Measurements from ENCODE around the gene PSMD14. TPM values are rescaled to one million over a fixed set of nuclear protein-coding genes. Genes with fewer than 3 reads are reported as not detected.

Gene PSMD14
- total and polyA plus RNA-seq, 8 donors: 36.7 to 64.3 (median 40.9) TPM

GRCh38 chr2:161343235-161343634 is 35.0 kb downstream of the PSMD14 start:
- Histone ChIP-seq H3K36me3 (peaks cover 0 to 14% of the 10 kb centered on the region in 2 donors), H3K4me1 (no peaks in the 10 kb centered on the region), H3K27me3 (no peaks in the 10 kb centered on the region), H3K27ac (no peak overlapping the region), H3K4me3 (no peak overlapping the region), H3K9me3 (peaks cover 0 to 4% of the 10 kb centered on the region in 2 donors)
- ATAC-seq (no peak), DNase-seq (no peak)
- TF ChIP-seq, protein P1, sequence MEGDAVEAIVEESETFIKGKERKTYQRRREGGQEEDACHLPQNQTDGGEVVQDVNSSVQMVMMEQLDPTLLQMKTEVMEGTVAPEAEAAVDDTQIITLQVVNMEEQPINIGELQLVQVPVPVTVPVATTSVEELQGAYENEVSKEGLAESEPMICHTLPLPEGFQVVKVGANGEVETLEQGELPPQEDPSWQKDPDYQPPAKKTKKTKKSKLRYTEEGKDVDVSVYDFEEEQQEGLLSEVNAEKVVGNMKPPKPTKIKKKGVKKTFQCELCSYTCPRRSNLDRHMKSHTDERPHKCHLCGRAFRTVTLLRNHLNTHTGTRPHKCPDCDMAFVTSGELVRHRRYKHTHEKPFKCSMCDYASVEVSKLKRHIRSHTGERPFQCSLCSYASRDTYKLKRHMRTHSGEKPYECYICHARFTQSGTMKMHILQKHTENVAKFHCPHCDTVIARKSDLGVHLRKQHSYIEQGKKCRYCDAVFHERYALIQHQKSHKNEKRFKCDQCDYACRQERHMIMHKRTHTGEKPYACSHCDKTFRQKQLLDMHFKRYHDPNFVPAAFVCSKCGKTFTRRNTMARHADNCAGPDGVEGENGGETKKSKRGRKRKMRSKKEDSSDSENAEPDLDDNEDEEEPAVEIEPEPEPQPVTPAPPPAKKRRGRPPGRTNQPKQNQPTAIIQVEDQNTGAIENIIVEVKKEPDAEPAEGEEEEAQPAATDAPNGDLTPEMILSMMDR (IDR thresholded peaks at IDR 0.05): no peak
- intact Hi-C loops (cut with DNase I): no loop called here

DNA sequence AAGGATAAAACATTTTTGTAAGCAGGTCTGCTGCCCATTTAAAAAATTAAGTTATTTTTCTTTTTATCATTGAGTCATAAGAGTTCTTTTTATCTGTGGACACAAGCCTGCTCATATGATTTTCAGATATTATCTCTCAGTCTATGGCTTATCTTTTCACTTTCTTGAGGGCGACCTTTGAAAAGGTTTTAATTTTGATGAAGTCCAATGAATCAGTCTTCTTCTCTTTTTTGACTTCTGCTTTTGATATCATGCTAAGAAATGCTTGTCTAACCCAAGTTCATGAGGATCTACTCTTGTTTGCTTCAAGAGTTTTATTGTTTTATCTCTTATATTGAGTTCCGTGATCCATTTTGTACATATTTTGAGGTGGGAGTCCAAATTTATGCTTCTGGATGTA is 36.5 kb downstream of the PSMD14 start:
- H3K4me3 ChIP-seq: no peak overlapping the region
- H3K36me3 ChIP-seq: peaks cover 0 to 14% of the 10 kb centered on the region in 2 donors
- TF ChIP-seq, protein P1 (IDR thresholded peaks at IDR 0.05): no peak
- H3K9me3 ChIP-seq: peaks cover 0 to 4% of the 10 kb centered on the region in 2 donors
- H3K27me3 ChIP-seq: no peaks in the 10 kb centered on the region
- H3K27ac ChIP-seq: no peak overlapping the region
- intact Hi-C loops (cut with DNase I): no loop called here
- ATAC-seq (no peak), DNase-seq (no peak)
- no peaks in the 10 kb centered on the region for H3K4me1 ChIP-seq

GRCh38 chr2:161351678-161352077 is 43.5 kb downstream of the PSMD14 start:
- H3K27ac ChIP-seq: no peak overlapping the region
- ATAC-seq (no peak), DNase-seq (no peak)
- H3K4me1 ChIP-seq: no peaks in the 10 kb centered on the region
- no peak overlapping the region for H3K4me3 ChIP-seq
- intact Hi-C loops (cut with DNase I): no loop called here
- no peaks in the 10 kb centered on the region for H3K27me3 ChIP-seq
- TF ChIP-seq, protein P1 (IDR thresholded peaks at IDR 0.05): no peak
- no peaks in the 10 kb centered on the region for H3K9me3 ChIP-seq
- no peaks in the 10 kb centered on the region for H3K36me3 ChIP-seq

GRCh38 chr2:161352719-161353118 is 44.5 kb downstream of the PSMD14 start:
- Histone ChIP-seq H3K4me1 (no peaks in the 10 kb centered on the region), H3K9me3 (no peaks in the 10 kb centered on the region), H3K27ac (no peak overlapping the region), H3K36me3 (no peaks in the 10 kb centered on the region), H3K27me3 (no peaks in the 10 kb centered on the region), H3K4me3 (no peak overlapping the region)
- DNase-seq: no peak
- intact Hi-C loops (cut with DNase I): no loop called here
- TF ChIP-seq, protein P1 (IDR thresholded peaks at IDR 0.05): no peak
- no peak for ATAC-seq

DNA sequence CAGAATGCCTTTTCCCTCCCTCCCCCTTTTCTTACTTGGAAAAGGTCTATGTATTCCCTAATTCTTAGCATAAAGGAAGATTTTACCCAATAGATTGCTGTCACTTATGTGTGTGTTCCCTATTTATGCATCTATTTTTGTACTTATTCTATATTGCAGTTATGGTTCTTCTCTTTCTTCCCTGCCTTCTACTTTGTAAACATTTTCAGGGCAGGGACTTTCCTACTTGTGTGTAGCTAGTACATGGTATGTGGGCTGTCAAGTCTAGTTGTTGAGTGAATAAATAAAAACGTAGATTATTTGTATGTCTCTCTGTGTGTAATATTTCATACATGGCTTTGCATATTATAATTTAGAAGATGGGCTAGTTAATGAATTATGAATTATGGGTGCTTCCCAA is 45.3 kb downstream of the PSMD14 start:
- ATAC-seq: no peak
- Histone ChIP-seq H3K4me1 (no peaks in the 10 kb centered on the region), H3K27me3 (no peaks in the 10 kb centered on the region), H3K9me3 (no peaks in the 10 kb centered on the region), H3K4me3 (no peak overlapping the region), H3K27ac (no peak overlapping the region), H3K36me3 (no peaks in the 10 kb centered on the region)
- TF ChIP-seq, protein P1 (IDR thresholded peaks at IDR 0.05): no peak
- intact Hi-C loops (cut with DNase I): no loop called here
- DNase-seq: no peak

All from left lung (tissue), 10 donors.